H1 (cell line): ENCODE measurements around the gene CCIN.

Experiments used
- CEBPB ChIP-seq: IDR thresholded peaks from 2 replicates; pipeline ENCODE4 v1.6.1; 2012; ENCODE audit warnings: low read depth, low read length
- CREB1 ChIP-seq: IDR thresholded peaks from 2 replicates; pipeline ENCODE4 v1.6.1; 2012; ENCODE audit warnings: inconsistent platforms
- CTCF ChIP-seq, 3 experiments: IDR thresholded peaks; 1 replicate in 2 of 3; 2 replicates in 1 of 3; pipeline versions ENCODE4 v1.5.1 to v1.6.1; 2011; ENCODE audit warnings: low read length in 3 of 3, mild to moderate bottlenecking in 3 of 3, inconsistent platforms in 2 of 3, low read depth in 1 of 3, moderate library complexity in 1 of 3; ENCODE audit not compliant: insufficient read depth in 1 of 3; ENCODE audit errors: control extremely low read depth in 1 of 3
- EZH2 ChIP-seq: fragments of 200-600 bp; sonication (generic); IDR thresholded peaks from 2 replicates; pipeline ENCODE4 v1.7.1; 2012; ENCODE audit warnings: low read depth, mild to moderate bottlenecking, moderate library complexity, low read length, inconsistent platforms; ENCODE audit not compliant: severe bottlenecking
- GABPA ChIP-seq: IDR thresholded peaks from 2 replicates; pipeline ENCODE4 v1.6.1; 2011; ENCODE audit warnings: mild to moderate bottlenecking, low read length, moderate library complexity, borderline replicate concordance; ENCODE audit not compliant: insufficient read depth
- JUND ChIP-seq: IDR thresholded peaks from 2 replicates; pipeline ENCODE4 v1.6.1; 2011; ENCODE audit warnings: mild to moderate bottlenecking, improper control_type of control experiment, low read length
- POLR2A ChIP-seq, 2 experiments: IDR thresholded peaks; 1 replicate in 1 of 2; 2 replicates in 1 of 2; pipeline ENCODE4 v1.6.1; 2011; ENCODE audit warnings: low read depth in 2 of 2, low read length in 2 of 2, mild to moderate bottlenecking in 2 of 2; ENCODE audit errors: control extremely low read depth in 1 of 2
- POLR2AphosphoS5 ChIP-seq: IDR thresholded peaks from 2 replicates; pipeline ENCODE4 v1.6.1; 2011; ENCODE audit warnings: low read depth, low read length
- RAD21 ChIP-seq, 2 experiments: IDR thresholded peaks in 1 of 2; conservative IDR thresholded peaks in 1 of 2; 2 replicates each; pipeline ENCODE4 v1.6.1; 2011; ENCODE audit warnings: low read depth in 2 of 2, low read length in 2 of 2, improper control_type of control experiment in 1 of 2, inconsistent platforms in 1 of 2, mild to moderate bottlenecking in 1 of 2, moderate library complexity in 1 of 2
- RFX5 ChIP-seq: IDR thresholded peaks from 2 replicates; pipeline ENCODE4 v1.6.1; 2011; ENCODE audit warnings: low read depth, low read length, improper control_type of control experiment, borderline replicate concordance
- SP2 ChIP-seq: IDR thresholded peaks from 2 replicates; pipeline ENCODE4 v1.6.1; 2012; ENCODE audit warnings: mild to moderate bottlenecking, low read length, inconsistent platforms
- SRF ChIP-seq: IDR thresholded peaks from 2 replicates; pipeline ENCODE4 v1.6.1; 2011; ENCODE audit warnings: mild to moderate bottlenecking, low read depth, low read length, moderate library complexity
- SUZ12 ChIP-seq: fragments of 200-600 bp; sonication (generic); IDR thresholded peaks from 2 replicates; pipeline ENCODE4 v1.6.1; 2012; ENCODE audit warnings: mild to moderate bottlenecking, inconsistent platforms, low read length, moderate library complexity, mixed read lengths
- YY1 ChIP-seq: IDR thresholded peaks from 2 replicates; pipeline ENCODE4 v1.6.1; 2011; ENCODE audit warnings: low read depth, mild to moderate bottlenecking, low read length

GRCh38 chr9:36189976-36190375, 20.8 kb downstream of the CCIN start:
- TF ChIP-seq SP2 (no peak), RFX5 (no peak), GABPA (no peak), EZH2 (no peak), POLR2AphosphoS5 (no peak), RAD21 (IDR thresholded peaks at IDR 0.05 in 1 of 2, conservative IDR thresholded peaks at IDR 0.05 in 1 of 2; ENCODE audit: low read depth in 2 of 2, low read length in 2 of 2) (no peak), CTCF (IDR thresholded peaks at IDR 0.05; ENCODE audit: control extremely low read depth in 1 of 3, insufficient read depth in 1 of 3, low read depth in 1 of 3, low read length in 3 of 3) (no peak), CEBPB (no peak), YY1 (no peak), CREB1 (no peak), SUZ12 (no peak), JUND (no peak), POLR2A (IDR thresholded peaks at IDR 0.05; ENCODE audit: control extremely low read depth in 1 of 2, low read depth in 2 of 2, low read length in 2 of 2) (no peak), SRF (no peak)
